IMR-90 (cell line): ENCODE measurements around the gene RAD51D. TPM values are rescaled to one million over a fixed set of nuclear protein-coding genes. Genes with fewer than 3 reads are reported as not detected.

Experiments
- ATAC-seq: fragments of 200-7000 bp; cut with Tn5 transposase; 2 replicates; pipeline ENCODE4 v1.9.1; 2020; ENCODE audit warnings: low read depth, mild to moderate bottlenecking, moderate library complexity
- BruUV-seq: library from RNA; stranded (reverse); fragments of 400-500 nt; replicated peaks from 2 replicates; lab custom pipeline; 2021; lab: Mats Ljungman, UMichigan
- CTCF ChIA-PET: fragments of 300-600 bp; formaldehyde crosslinking; extraction: SDS; loops from one replicate; lab custom pipeline; 2021; ENCODE audit warnings: antibody characterized with exemption; lab: Yijun Ruan, JAX
- POLR2A ChIA-PET: fragments of 300-600 bp; sonication (Branson Sonifier 250); formaldehyde crosslinking; loops from one replicate; lab custom pipeline; 2022; ENCODE audit warnings: antibody characterized with exemption; ENCODE audit not compliant: unreplicated experiment; lab: Charles Lee
- DNase-seq: peaks from one replicate; pipeline ENCODE4 v3.0.0; 2013
- H2AFZ ChIP-seq: replicated peaks from 2 replicates; pipeline ENCODE3; 2013; ENCODE audit warnings: low read length, mild to moderate bottlenecking; ENCODE audit not compliant: poor library complexity
- H2AK5ac ChIP-seq: 2 replicates; pipeline ENCODE4 v1.6.1; 2013; ENCODE audit warnings: low read depth, low read length, inconsistent platforms
- H2AK9ac ChIP-seq: replicated peaks from 2 replicates; pipeline ENCODE3; 2013; ENCODE audit warnings: mild to moderate bottlenecking, low read depth, low read length, moderate library complexity; ENCODE audit not compliant: poor library complexity
- H2BK120ac ChIP-seq: 2 replicates; pipeline ENCODE4 v1.6.1; 2013; ENCODE audit warnings: low read depth, low read length, inconsistent platforms
- H2BK15ac ChIP-seq: 3 replicates; pipeline ENCODE4 v1.6.1; 2013; ENCODE audit warnings: low read depth, low read length, inconsistent platforms
- H2BK20ac ChIP-seq: 2 replicates; pipeline ENCODE4 v1.6.1; 2013; ENCODE audit warnings: low read depth, mild to moderate bottlenecking, inconsistent platforms, low read length, moderate library complexity
- H2BK5ac ChIP-seq: 2 replicates; pipeline ENCODE4 v1.6.1; 2013; ENCODE audit warnings: mild to moderate bottlenecking, low read depth, low read length, inconsistent platforms; ENCODE audit not compliant: poor library complexity, severe bottlenecking
- H3K14ac ChIP-seq: replicated peaks from 2 replicates; pipeline ENCODE4 v1.6.1; 2013; ENCODE audit warnings: low read depth, low read length, inconsistent platforms
- H3K18ac ChIP-seq: 2 replicates; pipeline ENCODE4 v1.6.1; 2013; ENCODE audit warnings: low read depth, low read length, control low read depth
- H3K23ac ChIP-seq: 2 replicates; pipeline ENCODE4 v1.6.1; 2013; ENCODE audit warnings: low read depth, low read length, inconsistent platforms
- H3K27ac ChIP-seq: 2 replicates; pipeline ENCODE4 v1.5.1; 2013; ENCODE audit warnings: mild to moderate bottlenecking, control low read depth, low read length; ENCODE audit not compliant: insufficient read depth
- H3K27me3 ChIP-seq: 2 replicates; pipeline ENCODE4 v1.6.1; 2013; ENCODE audit warnings: low read length; ENCODE audit not compliant: control insufficient read depth, insufficient read depth
- H3K36me3 ChIP-seq: 2 replicates; pipeline ENCODE4 v1.6.1; 2013; ENCODE audit warnings: low read length, mixed read lengths; ENCODE audit not compliant: control insufficient read depth, insufficient read depth
- H3K4ac ChIP-seq: 2 replicates; pipeline ENCODE4 v1.6.1; 2013; ENCODE audit warnings: low read depth, low read length, inconsistent platforms
- H3K4me1 ChIP-seq: 2 replicates; pipeline ENCODE4 v1.6.1; 2013; ENCODE audit warnings: low read length, mixed read lengths; ENCODE audit not compliant: control insufficient read depth, insufficient read depth
- H3K4me2 ChIP-seq: 2 replicates; pipeline ENCODE4 v1.6.1; 2013; ENCODE audit warnings: low read depth, mild to moderate bottlenecking, control low read depth, low read length, moderate library complexity
- H3K4me3 ChIP-seq: 2 replicates; pipeline ENCODE4 v1.5.1; 2013; ENCODE audit warnings: low read depth, mild to moderate bottlenecking, control low read depth, low read length, moderate library complexity; ENCODE audit not compliant: insufficient read depth
- H3K56ac ChIP-seq: 2 replicates; pipeline ENCODE4 v1.6.1; 2013; ENCODE audit warnings: low read length, inconsistent platforms; ENCODE audit not compliant: insufficient read depth; ENCODE audit errors: extremely low read depth
- H3K79me1 ChIP-seq, 2 experiments: 2 replicates each; pipeline ENCODE4 v1.6.1; 2013; ENCODE audit warnings: low read length in 2 of 2, inconsistent platforms in 1 of 2, low read depth in 1 of 2
- H3K9ac ChIP-seq: 2 replicates; pipeline ENCODE4 v1.6.1; 2013; ENCODE audit warnings: low read depth, low read length, control low read depth
- H3K9me1 ChIP-seq: 2 replicates; pipeline ENCODE4 v1.6.1; 2013; ENCODE audit warnings: low read length, inconsistent platforms; ENCODE audit not compliant: insufficient read depth
- H3K9me3 ChIP-seq: 2 replicates; pipeline ENCODE4 v1.6.1; 2013; ENCODE audit warnings: low read length; ENCODE audit not compliant: control insufficient read depth, insufficient read depth
- H4K20me1 ChIP-seq: 2 replicates; pipeline ENCODE4 v1.6.1; 2013; ENCODE audit warnings: low read length, inconsistent platforms; ENCODE audit not compliant: insufficient read depth
- H4K5ac ChIP-seq: 2 replicates; pipeline ENCODE4 v1.6.1; 2013; ENCODE audit warnings: mild to moderate bottlenecking, low read depth, low read length, control low read depth
- H4K8ac ChIP-seq, 2 experiments: 2 replicates each; pipeline ENCODE4 v1.6.1; 2013; ENCODE audit warnings: low read depth in 2 of 2, low read length in 2 of 2, control low read depth in 1 of 2, inconsistent platforms in 1 of 2
- H4K91ac ChIP-seq: 2 replicates; pipeline ENCODE4 v1.6.1; 2013; ENCODE audit warnings: low read depth, low read length, inconsistent platforms; ENCODE audit not compliant: insufficient read depth
- BHLHE40 ChIP-seq: fragments of 150-350 bp; IDR thresholded peaks from 2 replicates; pipeline ENCODE4 v1.6.1; 2016; ENCODE audit warnings: mild to moderate bottlenecking, low read depth, low read length
- CEBPB ChIP-seq: IDR thresholded peaks from 2 replicates; pipeline ENCODE4 v1.6.1; 2012; ENCODE audit warnings: low read depth, low read length, improper control_type of control experiment
- CHD1 ChIP-seq: IDR thresholded peaks from 2 replicates; pipeline ENCODE4 v1.6.1; 2012; ENCODE audit warnings: low read depth, low read length, improper control_type of control experiment
- FOS ChIP-seq: fragments of 150-350 bp; IDR thresholded peaks from 2 replicates; pipeline ENCODE4 v1.6.1; 2016; ENCODE audit warnings: low read depth, low read length
- MAFK ChIP-seq: IDR thresholded peaks from 2 replicates; pipeline ENCODE4 v1.6.1; 2012; ENCODE audit warnings: low read depth, low read length, improper control_type of control experiment
- MAZ ChIP-seq: IDR thresholded peaks from 2 replicates; pipeline ENCODE4 v1.6.1; 2012; ENCODE audit warnings: low read depth, mild to moderate bottlenecking, low read length, improper control_type of control experiment, moderate library complexity, borderline replicate concordance
- MXI1 ChIP-seq: IDR thresholded peaks from 2 replicates; pipeline ENCODE4 v1.6.1; 2012; ENCODE audit warnings: low read depth, mild to moderate bottlenecking, low read length, moderate library complexity, borderline replicate concordance
- NFE2L2 ChIP-seq: fragments of 150-350 bp; IDR thresholded peaks from 2 replicates; pipeline ENCODE4 v1.6.1; 2016; ENCODE audit warnings: low read depth, mild to moderate bottlenecking, low read length
- POLR2A ChIP-seq: IDR thresholded peaks from 2 replicates; pipeline ENCODE4 v1.6.1; 2012; ENCODE audit warnings: mild to moderate bottlenecking, low read depth, low read length
- RAD21 ChIP-seq: IDR thresholded peaks from 2 replicates; pipeline ENCODE4 v1.6.1; 2012; ENCODE audit warnings: low read length, improper control_type of control experiment
- RCOR1 ChIP-seq: IDR thresholded peaks from 2 replicates; pipeline ENCODE4 v1.6.1; 2012; ENCODE audit warnings: mild to moderate bottlenecking, low read length, improper control_type of control experiment; ENCODE audit not compliant: insufficient replicate concordance
- RFX5 ChIP-seq: IDR thresholded peaks from 2 replicates; pipeline ENCODE4 v1.8.0; 2012; ENCODE audit warnings: low read depth, mild to moderate bottlenecking, low read length, moderate library complexity
- SMC3 ChIP-seq: fragments of 150-350 bp; IDR thresholded peaks from 2 replicates; pipeline ENCODE4 v1.6.1; 2016; ENCODE audit warnings: low read depth, mild to moderate bottlenecking, antibody characterized with exemption, low read length, moderate library complexity
- WGBS, 2 experiments: methylation state at CpG; one replicate each; pipeline versions ENCODE4 v1.1.5 to v1.1.7; 2013; ENCODE audit warnings: missing lambda C conversion rate in 2 of 2; ENCODE audit not compliant: insufficient read length in 1 of 2; ENCODE audit errors: extremely low coverage in 2 of 2; 5-methylcytosine and 5-hydroxymethylcytosine counted together
- dilution Hi-C: fragments of 300-500 bp; cut with HindIII; formaldehyde crosslinking; loops from one replicate; pipeline ENCODE4 v1.14.3; 2018; ENCODE audit warnings: low sequenced_read_pairs; ENCODE audit not compliant: unreplicated experiment
- in situ Hi-C: fragments of 300-500 bp; cut with MboI; formaldehyde crosslinking; loops from 3 replicates; pipeline ENCODE4 v1.14.3; 2019; ENCODE audit warnings: low sequenced_read_pairs, inconsistent platforms, mixed read lengths
- intact Hi-C: fragments of 100-400 bp; cut with micrococcal nuclease; formaldehyde crosslinking; loops from 2 replicates; pipeline ENCODE4 v1.10.0; 2022
- polyA plus RNA-seq, 3 experiments: library from polyadenylated mRNA; depleted of rRNA; stranded (reverse); fragments of >200 nt; gene quantifications; 2 replicates each; pipeline ENCODE4 v1.2.3, GENCODE V29; 2012; ENCODE audit warnings: low replicate concordance in 1 of 3
- total RNA-seq: library from RNA; depleted of rRNA; stranded (reverse); fragments of >200 nt; gene quantifications from 2 replicates; pipeline ENCODE4 v1.2.3, GENCODE V29; 2012
- TF ChIP-seq, protein P1 (sequence below): fragments of 150-350 bp; IDR thresholded peaks from 2 replicates; pipeline ENCODE4 v1.6.1; 2017; ENCODE audit warnings: mild to moderate bottlenecking, antibody characterized with exemption, low read length, low read depth
- TF ChIP-seq, protein P2 (sequence below): conservative IDR thresholded peaks from 2 replicates; pipeline ENCODE4 v1.5.1; 2012; ENCODE audit warnings: mild to moderate bottlenecking, low read depth, low read length, improper control_type of control experiment
- TF ChIP-seq, protein P3 (sequence below): fragments of 150-350 bp; IDR thresholded peaks from 2 replicates; pipeline ENCODE4 v1.6.1; 2016; ENCODE audit warnings: low read depth, mild to moderate bottlenecking, low read length, moderate library complexity, borderline replicate concordance

The RAD51D gene
- total and polyA plus RNA-seq, 2 of the 4 experiments (the other 2 are of a cell fraction): 10.8 to 12.7 TPM

DNA sequence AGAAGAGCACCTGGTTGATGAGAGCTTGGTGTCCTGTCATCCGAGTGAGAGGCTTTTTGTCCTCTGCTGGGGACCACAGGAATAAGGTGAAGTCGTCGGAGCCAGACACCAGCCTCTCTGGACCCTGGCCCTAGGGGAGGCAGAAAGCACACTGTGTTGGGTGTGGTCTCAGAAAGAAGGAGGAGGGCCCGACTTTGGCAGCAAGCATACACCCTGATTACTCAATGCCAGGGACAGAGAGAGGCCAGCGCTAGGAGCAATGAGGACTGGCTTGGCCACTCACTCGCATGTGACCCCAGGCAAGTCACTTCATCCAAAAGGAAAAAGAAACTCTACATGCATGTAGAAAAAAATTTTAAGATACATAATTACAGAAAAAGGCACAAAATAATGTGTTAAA, 15.7 kb upstream of the RAD51D start:
- in situ Hi-C loops: no loop called here

More for the DNA sequence above, 15.7 kb upstream of the RAD51D start:
- Histone ChIP-seq H3K4ac (no peak overlapping the region), H2AFZ (no peak overlapping the region), H4K91ac (no peak overlapping the region), H3K9me1 (peaks cover 3% of the 10 kb centered on the region), H4K8ac (no peak overlapping the region), H3K56ac (no peak overlapping the region), H2AK5ac (no peak overlapping the region), H2BK20ac (no peak overlapping the region), H2BK15ac (no peak overlapping the region), H3K14ac (no peak overlapping the region), H2BK5ac (no peak overlapping the region), H3K4me2 (no peak overlapping the region), H3K4me1 (peaks cover 4% of the 10 kb centered on the region; the same call in 1 of the 2 replicates), H3K27me3 (no peaks in the 10 kb centered on the region), H3K36me3 (peaks cover 78% of the 10 kb centered on the region), H3K27ac (no peak overlapping the region), H3K9ac (no peak overlapping the region), H3K9me3 (no peaks in the 10 kb centered on the region), H3K79me1 (peaks cover 5 to 6% of the 10 kb centered on the region in 2 experiments), H4K20me1 (no peaks in the 10 kb centered on the region), H3K18ac (no peak overlapping the region), H2BK120ac (no peak overlapping the region), H4K5ac (no peak overlapping the region), H3K4me3 (no peak overlapping the region), H2AK9ac (no peak overlapping the region), H3K23ac (no peak overlapping the region)
- no TSS peak for BruUV-seq
- ChIA-PET CTCF (interaction anchor here (0.6 kb wide), 1 partner anchor 1348 kb away, joined by 3 read pairs; no protein-coding TSS in a partner anchor), POLR2A (no interaction called here)
- ATAC-seq: no peak
- 100% methylated on average over 1 of the region's 6 CpGs; no CpG with 5 or more reads in 1 of the 2 experiments for WGBS, 2 experiments
- TF ChIP-seq BHLHE40 (no peak), SMC3 (no peak), RAD21 (no peak), NFE2L2 (no peak), CEBPB (no peak), RCOR1 (no peak), FOS (no peak), CHD1 (no peak), MXI1 (no peak), RFX5 (no peak), MAZ (no peak), MAFK (no peak), POLR2A (no peak)
- TF ChIP-seq, protein P1, sequence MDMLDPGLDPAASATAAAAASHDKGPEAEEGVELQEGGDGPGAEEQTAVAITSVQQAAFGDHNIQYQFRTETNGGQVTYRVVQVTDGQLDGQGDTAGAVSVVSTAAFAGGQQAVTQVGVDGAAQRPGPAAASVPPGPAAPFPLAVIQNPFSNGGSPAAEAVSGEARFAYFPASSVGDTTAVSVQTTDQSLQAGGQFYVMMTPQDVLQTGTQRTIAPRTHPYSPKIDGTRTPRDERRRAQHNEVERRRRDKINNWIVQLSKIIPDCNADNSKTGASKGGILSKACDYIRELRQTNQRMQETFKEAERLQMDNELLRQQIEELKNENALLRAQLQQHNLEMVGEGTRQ: no peak
- TF ChIP-seq, protein P2, sequence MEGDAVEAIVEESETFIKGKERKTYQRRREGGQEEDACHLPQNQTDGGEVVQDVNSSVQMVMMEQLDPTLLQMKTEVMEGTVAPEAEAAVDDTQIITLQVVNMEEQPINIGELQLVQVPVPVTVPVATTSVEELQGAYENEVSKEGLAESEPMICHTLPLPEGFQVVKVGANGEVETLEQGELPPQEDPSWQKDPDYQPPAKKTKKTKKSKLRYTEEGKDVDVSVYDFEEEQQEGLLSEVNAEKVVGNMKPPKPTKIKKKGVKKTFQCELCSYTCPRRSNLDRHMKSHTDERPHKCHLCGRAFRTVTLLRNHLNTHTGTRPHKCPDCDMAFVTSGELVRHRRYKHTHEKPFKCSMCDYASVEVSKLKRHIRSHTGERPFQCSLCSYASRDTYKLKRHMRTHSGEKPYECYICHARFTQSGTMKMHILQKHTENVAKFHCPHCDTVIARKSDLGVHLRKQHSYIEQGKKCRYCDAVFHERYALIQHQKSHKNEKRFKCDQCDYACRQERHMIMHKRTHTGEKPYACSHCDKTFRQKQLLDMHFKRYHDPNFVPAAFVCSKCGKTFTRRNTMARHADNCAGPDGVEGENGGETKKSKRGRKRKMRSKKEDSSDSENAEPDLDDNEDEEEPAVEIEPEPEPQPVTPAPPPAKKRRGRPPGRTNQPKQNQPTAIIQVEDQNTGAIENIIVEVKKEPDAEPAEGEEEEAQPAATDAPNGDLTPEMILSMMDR: no peak
- TF ChIP-seq, protein P3, sequence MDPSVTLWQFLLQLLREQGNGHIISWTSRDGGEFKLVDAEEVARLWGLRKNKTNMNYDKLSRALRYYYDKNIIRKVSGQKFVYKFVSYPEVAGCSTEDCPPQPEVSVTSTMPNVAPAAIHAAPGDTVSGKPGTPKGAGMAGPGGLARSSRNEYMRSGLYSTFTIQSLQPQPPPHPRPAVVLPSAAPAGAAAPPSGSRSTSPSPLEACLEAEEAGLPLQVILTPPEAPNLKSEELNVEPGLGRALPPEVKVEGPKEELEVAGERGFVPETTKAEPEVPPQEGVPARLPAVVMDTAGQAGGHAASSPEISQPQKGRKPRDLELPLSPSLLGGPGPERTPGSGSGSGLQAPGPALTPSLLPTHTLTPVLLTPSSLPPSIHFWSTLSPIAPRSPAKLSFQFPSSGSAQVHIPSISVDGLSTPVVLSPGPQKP: no peak
- intact Hi-C loops: no loop called here
- DNase-seq: no peak
- dilution Hi-C loops: no loop called here
